Epithelial cell of esophagus (primary cell): ENCODE measurements around the gene GLP2R.

Experiments used
- DNase-seq: peaks from one replicate; pipeline ENCODE4 v3.0.0; 2010; ENCODE audit warnings: low read depth
- H3K4me3 ChIP-seq: 2 replicates; pipeline ENCODE4 v1.5.1; 2011; ENCODE audit warnings: mild to moderate bottlenecking, low read length, control low read depth
- TF ChIP-seq, protein P1 (sequence below): IDR thresholded peaks from 2 replicates; pipeline ENCODE4 v1.5.1; 2011; ENCODE audit warnings: low read depth, mild to moderate bottlenecking, low read length, control low read depth, inconsistent platforms; ENCODE audit not compliant: insufficient read depth; ENCODE audit errors: missing control alignments

Gene GLP2R

DNA sequence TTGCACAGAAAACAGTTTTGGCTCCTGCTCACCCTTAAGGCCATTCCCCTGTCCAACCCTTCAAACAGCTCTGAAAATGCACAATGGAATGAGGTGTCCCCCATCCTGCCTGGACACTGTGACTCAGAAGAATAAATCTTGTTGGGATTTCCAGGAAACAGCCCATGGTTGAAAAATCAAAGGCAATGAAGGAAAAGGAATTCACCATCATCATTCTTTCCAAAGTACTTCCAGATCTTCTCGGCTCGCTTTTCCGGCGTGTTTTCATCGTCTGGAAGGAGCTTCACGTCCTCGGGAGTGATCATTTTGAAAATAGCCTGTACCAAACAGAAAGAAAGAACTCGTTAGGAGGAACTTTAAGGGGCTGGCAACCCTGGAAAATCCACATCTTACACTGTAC is 75.1 kb downstream of the GLP2R start:
- H3K4me3 ChIP-seq, result no peak overlapping the region
- TF ChIP-seq, protein P1, sequence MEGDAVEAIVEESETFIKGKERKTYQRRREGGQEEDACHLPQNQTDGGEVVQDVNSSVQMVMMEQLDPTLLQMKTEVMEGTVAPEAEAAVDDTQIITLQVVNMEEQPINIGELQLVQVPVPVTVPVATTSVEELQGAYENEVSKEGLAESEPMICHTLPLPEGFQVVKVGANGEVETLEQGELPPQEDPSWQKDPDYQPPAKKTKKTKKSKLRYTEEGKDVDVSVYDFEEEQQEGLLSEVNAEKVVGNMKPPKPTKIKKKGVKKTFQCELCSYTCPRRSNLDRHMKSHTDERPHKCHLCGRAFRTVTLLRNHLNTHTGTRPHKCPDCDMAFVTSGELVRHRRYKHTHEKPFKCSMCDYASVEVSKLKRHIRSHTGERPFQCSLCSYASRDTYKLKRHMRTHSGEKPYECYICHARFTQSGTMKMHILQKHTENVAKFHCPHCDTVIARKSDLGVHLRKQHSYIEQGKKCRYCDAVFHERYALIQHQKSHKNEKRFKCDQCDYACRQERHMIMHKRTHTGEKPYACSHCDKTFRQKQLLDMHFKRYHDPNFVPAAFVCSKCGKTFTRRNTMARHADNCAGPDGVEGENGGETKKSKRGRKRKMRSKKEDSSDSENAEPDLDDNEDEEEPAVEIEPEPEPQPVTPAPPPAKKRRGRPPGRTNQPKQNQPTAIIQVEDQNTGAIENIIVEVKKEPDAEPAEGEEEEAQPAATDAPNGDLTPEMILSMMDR, result no peak
- no peak for DNase-seq

DNA sequence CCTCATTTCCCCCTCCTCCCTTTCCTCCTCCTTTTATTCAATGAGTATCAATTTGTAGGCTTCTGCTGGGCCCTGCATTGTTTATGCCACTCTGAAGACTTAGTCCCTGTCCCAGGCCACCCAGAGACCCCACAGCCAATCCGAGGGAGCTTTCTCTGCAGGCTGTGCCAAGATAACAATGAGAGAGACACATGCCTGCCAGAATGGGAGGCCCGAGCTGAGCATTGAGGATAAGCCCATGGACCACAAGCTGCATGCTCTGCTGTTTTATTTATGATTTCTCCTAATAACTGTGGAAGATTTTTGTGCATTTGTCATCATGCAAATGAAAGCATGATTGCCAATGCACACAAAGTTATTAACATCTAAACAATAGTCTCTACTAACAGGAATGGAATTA is 76.4 kb downstream of the GLP2R start:
- TF ChIP-seq, protein P1, result no peak

DNA sequence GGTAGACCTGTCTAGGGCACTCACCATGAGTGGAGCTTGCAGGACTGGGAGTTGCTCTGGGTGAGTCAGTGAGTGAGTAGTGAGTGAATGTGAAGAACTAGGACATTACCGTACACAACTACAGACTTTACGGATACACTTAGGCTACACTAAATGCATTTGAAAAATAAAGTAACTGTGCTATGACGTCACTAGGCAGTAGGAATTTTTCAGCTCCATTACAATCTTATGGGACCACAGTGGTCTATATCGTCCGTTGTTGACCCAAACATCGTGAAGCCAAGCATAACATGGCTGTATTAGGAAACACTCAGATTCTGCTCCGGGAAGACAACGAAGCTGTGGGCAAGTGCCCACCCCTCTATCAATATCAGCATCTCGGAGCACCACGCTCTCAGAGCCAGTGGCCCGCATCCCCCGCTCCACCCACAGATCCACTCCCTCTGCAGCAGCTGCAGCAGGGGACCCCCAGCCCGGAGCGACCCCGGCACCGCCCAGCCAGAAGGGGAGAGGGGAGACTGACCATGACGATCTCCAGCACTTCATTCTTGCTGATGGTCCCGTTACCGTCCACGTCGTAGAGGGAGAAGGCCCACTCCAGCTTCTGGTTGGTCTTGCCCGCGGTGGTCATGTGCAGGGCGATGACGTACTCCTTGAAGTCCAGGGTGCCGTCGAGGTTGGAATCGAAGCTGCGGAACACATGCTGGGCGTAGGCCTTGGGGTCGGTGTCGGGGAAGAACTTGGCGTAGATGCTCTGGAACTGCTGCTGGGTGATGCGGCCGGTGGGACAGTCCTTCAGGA is 78.8 kb downstream of the GLP2R start:
- TF ChIP-seq, protein P1, result no peak
- no peak for DNase-seq
- H3K4me3 ChIP-seq, result no peak overlapping the region

More for the DNA sequence above, 76.4 kb downstream of the GLP2R start:
- DNase-seq, result no peak
- H3K4me3 ChIP-seq, result no peak overlapping the region

DNA sequence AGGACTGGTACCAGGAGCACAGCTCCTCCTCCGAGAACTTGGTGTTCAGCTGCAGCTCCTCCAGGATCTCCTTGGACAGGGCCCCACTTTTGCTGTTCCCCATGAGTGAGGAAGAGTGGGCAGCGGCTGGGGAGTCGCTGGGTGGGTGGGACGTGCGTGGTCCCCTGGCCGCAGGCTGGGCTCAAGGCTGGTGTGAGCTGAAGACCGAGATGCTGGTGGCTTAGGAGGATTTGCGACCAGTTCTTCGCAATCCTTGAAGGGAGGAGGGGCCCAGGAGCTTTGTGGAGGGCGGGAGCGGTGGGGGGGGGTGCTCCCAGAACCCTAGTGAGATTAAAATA is 79.3 kb downstream of the GLP2R start, which contains the start of gene RCVRN:
RCVRN (minus strand) TSS at position 194 of the 338 bp plus-strand sequence; CDS start at position 103, 91 bp downstream.
- H3K4me3 ChIP-seq, result no peak within 1 kb of the TSS
- no peak for DNase-seq
- TF ChIP-seq, protein P1, result no peak

DNA sequence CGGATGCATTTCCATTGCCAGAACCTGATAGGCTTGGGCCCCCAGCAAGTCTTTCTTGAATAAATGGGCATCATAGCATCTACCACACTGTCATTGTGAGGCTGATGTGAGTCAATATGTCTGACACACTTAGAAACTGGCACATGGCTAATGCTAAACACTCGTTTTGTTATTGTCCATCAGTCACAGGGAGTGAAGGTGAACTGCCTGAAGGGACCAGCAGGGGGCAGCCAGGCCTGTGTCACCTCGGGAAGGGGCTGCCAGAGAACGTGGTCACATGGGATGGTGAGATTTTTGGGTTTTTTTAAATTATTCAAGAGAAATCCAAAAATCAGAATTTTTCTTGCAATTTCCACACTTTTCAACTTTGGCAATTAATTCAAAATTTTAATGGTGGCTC is 80.2 kb downstream of the GLP2R start:
- TF ChIP-seq, protein P1, result no peak
- no peak overlapping the region for H3K4me3 ChIP-seq
- no peak for DNase-seq

DNA sequence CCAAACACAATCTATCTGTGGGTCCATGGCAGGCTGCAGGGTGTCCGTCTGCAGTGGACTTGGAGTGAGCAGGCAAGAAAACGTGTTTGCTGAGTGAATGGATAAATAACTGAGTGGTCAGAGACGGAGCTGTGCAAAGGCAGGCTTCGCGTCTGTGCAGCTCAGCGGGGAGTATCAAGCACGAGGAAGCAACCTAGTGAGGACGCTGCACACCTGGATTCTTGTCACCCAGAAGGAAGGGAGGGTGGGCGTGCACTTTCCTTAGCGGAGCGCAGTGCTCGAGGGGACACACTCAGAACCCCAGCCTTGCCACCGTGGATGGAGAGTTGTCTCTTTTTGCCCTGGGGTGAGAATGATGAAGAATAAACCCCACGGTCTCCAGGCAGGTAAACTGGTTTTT is 80.9 kb downstream of the GLP2R start:
- no peak overlapping the region for H3K4me3 ChIP-seq
- no peak for DNase-seq
- TF ChIP-seq, protein P1, result no peak

DNA sequence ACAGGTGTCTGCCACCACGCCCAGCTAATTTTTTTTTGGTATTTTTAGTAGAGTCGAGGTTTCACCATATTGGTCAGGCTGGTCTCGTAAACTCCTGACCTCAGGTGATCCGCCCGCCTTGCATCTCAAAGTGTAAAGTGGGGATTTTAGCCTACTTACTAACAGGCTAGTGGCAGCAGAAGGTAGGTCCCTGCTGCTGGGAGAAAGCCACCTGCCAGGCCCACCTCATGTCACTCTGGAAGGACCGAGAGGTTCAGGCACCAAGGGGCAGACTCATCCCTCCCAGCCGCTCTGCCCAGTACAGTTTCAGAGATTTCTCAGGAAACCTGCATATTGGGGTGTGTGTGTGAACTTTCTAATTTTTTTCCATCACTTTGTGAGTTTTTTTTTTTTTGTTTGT is 81.4 kb downstream of the GLP2R start:
- no peak overlapping the region for H3K4me3 ChIP-seq
- TF ChIP-seq, protein P1, result no peak
- DNase-seq, result no peak
